SK-N-SH (cell line): ENCODE data around the gene TRIM71. TPM values are rescaled to one million over a fixed set of nuclear protein-coding genes. Genes with fewer than 3 reads are reported as not detected.

ENCODE experiments used
- CTCF ChIA-PET: fragments of 300-600, 350-600 bp; formaldehyde crosslinking; extraction: SDS; loops from one replicate; lab custom pipeline; 2021; lab: Yijun Ruan, JAX
- POLR2A ChIA-PET: fragments of 350-600 bp; sonication (Branson Sonifier 250); formaldehyde crosslinking; extraction: SDS; loops from one replicate; lab custom pipeline; 2020; ENCODE audit warnings: antibody characterized with exemption, inconsistent platforms; lab: Yijun Ruan, JAX
- DNase-seq: peaks from one replicate; pipeline ENCODE4 v3.0.0; 2012
- H2AFZ ChIP-seq: fragments of 200-600 bp; sonication (generic); 2 replicates; pipeline ENCODE4 v1.8.1; 2016; ENCODE audit warnings: antibody characterized with exemption, mild to moderate bottlenecking, low read depth
- H3F3A ChIP-seq: fragments of 200-600 bp; sonication (generic); replicated peaks from 2 replicates; pipeline ENCODE3; 2016; ENCODE audit warnings: antibody characterized with exemption, mild to moderate bottlenecking; ENCODE audit not compliant: insufficient read depth
- H3K27ac ChIP-seq, 2 experiments: fragments of 200-500 bp in 1 of 2; fragments of 200-600 bp in 1 of 2; sonication (Bioruptor generic) in 1 of 2; sonication (generic), shearing (Covaris generic) in 1 of 2; 2 replicates each; pipeline versions ENCODE4 v1.5.1 to v1.6.1; 2014 to 2016; ENCODE audit warnings: low read depth in 2 of 2, inconsistent platforms in 1 of 2, low read length in 1 of 2, mild to moderate bottlenecking in 1 of 2, mixed read lengths in 1 of 2
- H3K27me3 ChIP-seq: fragments of 200-600 bp; sonication (generic), shearing (Covaris generic); 2 replicates; pipeline ENCODE4 v1.6.1; 2016; ENCODE audit warnings: mixed run types; ENCODE audit not compliant: insufficient read depth
- H3K36me3 ChIP-seq, 2 experiments: fragments of 200-500 bp in 1 of 2; fragments of 200-600 bp in 1 of 2; sonication (Bioruptor generic) in 1 of 2; sonication (generic) in 1 of 2; replicated peaks in 1 of 2; 2 replicates each; pipeline versions ENCODE3 to v1.5.1; 2014 to 2016; ENCODE audit warnings: low read length in 1 of 2, mild to moderate bottlenecking in 1 of 2; ENCODE audit not compliant: insufficient read depth in 2 of 2, control insufficient read depth in 1 of 2
- H3K4me1 ChIP-seq, 2 experiments: fragments of 200-500 bp in 1 of 2; fragments of 200-600 bp in 1 of 2; sonication (Bioruptor generic) in 1 of 2; sonication (generic), shearing (Covaris generic) in 1 of 2; 2 replicates each; pipeline versions ENCODE4 v1.5.1 to v1.6.1; 2014 to 2016; ENCODE audit warnings: low read depth in 1 of 2, low read length in 1 of 2, mixed run types in 1 of 2; ENCODE audit not compliant: insufficient read depth in 2 of 2, control insufficient read depth in 1 of 2
- H3K4me2 ChIP-seq: fragments of 200-600 bp; sonication (generic), shearing (Covaris generic); 2 replicates; pipeline ENCODE4 v1.6.1; 2017; ENCODE audit warnings: mixed run types
- H3K4me3 ChIP-seq, 2 experiments: fragments of 200-500 bp in 1 of 2; fragments of 200-600 bp in 1 of 2; sonication (Bioruptor generic) in 1 of 2; sonication (generic), shearing (Covaris generic) in 1 of 2; 2 replicates each; pipeline versions ENCODE4 v1.5.1 to v1.8.1; 2014 to 2016; ENCODE audit warnings: low read depth in 2 of 2, inconsistent platforms in 1 of 2, low read length in 1 of 2, mild to moderate bottlenecking in 1 of 2, mixed read lengths in 1 of 2, moderate library complexity in 1 of 2
- H3K79me2 ChIP-seq: fragments of 200-600 bp; sonication (generic); 2 replicates; pipeline ENCODE4 v1.8.1; 2017; ENCODE audit warnings: mild to moderate bottlenecking; ENCODE audit not compliant: insufficient read depth
- H3K9ac ChIP-seq: fragments of 200-600 bp; sonication (generic); 2 replicates; pipeline ENCODE4 v1.6.1; 2017; ENCODE audit warnings: mixed run types
- H3K9me2 ChIP-seq: fragments of 200-600 bp; sonication (generic); 2 replicates; pipeline ENCODE4 v1.6.1; 2017; ENCODE audit warnings: mixed run types
- H3K9me3 ChIP-seq: fragments of 200-600 bp; sonication (generic); 2 replicates; pipeline ENCODE4 v1.6.1; 2017; ENCODE audit warnings: mixed run types, mild to moderate bottlenecking, moderate library complexity
- H4K20me1 ChIP-seq: fragments of 200-600 bp; sonication (generic); 2 replicates; pipeline ENCODE4 v1.6.1; 2017; ENCODE audit warnings: mild to moderate bottlenecking, mixed run types; ENCODE audit not compliant: insufficient read depth
- CHD2 ChIP-seq: fragments of 150-350 bp; IDR thresholded peaks from 2 replicates; pipeline ENCODE4 v1.6.1; 2018; ENCODE audit warnings: low read length; ENCODE audit not compliant: partially characterized antibody
- CTCF ChIP-seq: fragments of 200-600 bp; sonication (generic); IDR thresholded peaks from 2 replicates; pipeline ENCODE4 v1.6.1; 2017; ENCODE audit warnings: antibody characterized with exemption, mild to moderate bottlenecking, moderate library complexity
- EZH2phosphoT487 ChIP-seq: fragments of 200-600 bp; sonication (generic); IDR thresholded peaks from 2 replicates; pipeline ENCODE4 v1.6.1; 2017; ENCODE audit warnings: low read depth, mixed run types, mild to moderate bottlenecking, antibody characterized with exemption, moderate library complexity, borderline replicate concordance
- FOXJ3 ChIP-seq: sonication (generic); formaldehyde crosslinking; IDR thresholded peaks from 2 replicates; pipeline ENCODE4 v1.5.1; 2020; ENCODE audit warnings: mild to moderate bottlenecking, missing genetic modification reagents
- FOXM1 ChIP-seq: IDR thresholded peaks from 2 replicates; pipeline ENCODE4 v1.4.0; 2012; ENCODE audit warnings: low read depth, mild to moderate bottlenecking
- GABPA ChIP-seq: IDR thresholded peaks from 2 replicates; pipeline ENCODE4 v1.4.0; 2012; ENCODE audit warnings: low read depth, mild to moderate bottlenecking
- IRF3 ChIP-seq: fragments of 150-350 bp; IDR thresholded peaks from 2 replicates; pipeline ENCODE4 v1.6.1; 2016; ENCODE audit warnings: mild to moderate bottlenecking, low read depth, low read length
- JUND ChIP-seq: IDR thresholded peaks from 2 replicates; pipeline ENCODE4 v1.4.0; 2012
- NFIC ChIP-seq: IDR thresholded peaks from 2 replicates; pipeline ENCODE4 v1.4.0; 2012; ENCODE audit warnings: borderline replicate concordance
- NRF1 ChIP-seq: IDR thresholded peaks from 2 replicates; pipeline ENCODE4 v1.6.1; 2012; ENCODE audit warnings: low read depth, mild to moderate bottlenecking, low read length
- PBX3 ChIP-seq: IDR thresholded peaks from 2 replicates; pipeline ENCODE4; 2012
- RAD21 ChIP-seq: IDR thresholded peaks from 2 replicates; pipeline ENCODE4 v1.6.1; 2012; ENCODE audit warnings: mild to moderate bottlenecking, low read length
- RCOR1 ChIP-seq: fragments of 150-350 bp; IDR thresholded peaks from 2 replicates; pipeline ENCODE4 v1.6.1; 2017; ENCODE audit warnings: antibody characterized with exemption, low read length
- REST ChIP-seq: IDR thresholded peaks from 2 replicates; pipeline ENCODE4 v1.6.1; 2012; ENCODE audit warnings: mild to moderate bottlenecking, low read depth, low read length, moderate library complexity
- SMC3 ChIP-seq: IDR thresholded peaks from 2 replicates; pipeline ENCODE4 v1.6.1; 2012; ENCODE audit warnings: low read depth, low read length, improper control_type of control experiment
- TCF12 ChIP-seq: IDR thresholded peaks from 2 replicates; pipeline ENCODE4 v1.4.0; 2012
- USF2 ChIP-seq: fragments of 150-350 bp; IDR thresholded peaks from 2 replicates; pipeline ENCODE4 v1.6.1; 2017; ENCODE audit warnings: antibody characterized with exemption, low read length, low read depth, borderline replicate concordance
- YY1 ChIP-seq: IDR thresholded peaks from 2 replicates; pipeline ENCODE4 v1.4.0; 2012; ENCODE audit warnings: low read depth, mild to moderate bottlenecking
- WGBS: methylation state at CpG from one replicate; pipeline ENCODE4 v1.1.6; 2017; ENCODE audit warnings: low lambda C conversion rate; 5-methylcytosine and 5-hydroxymethylcytosine counted together
- polyA plus RNA-seq, 3 experiments: library from polyadenylated mRNA; depleted of rRNA; stranded (reverse); fragments of >200 nt; gene quantifications; 2 replicates each; pipeline ENCODE4 v1.2.3, GENCODE V29; 2012

Gene TRIM71
- polyA plus RNA-seq, 1 of the 3 experiments (the other 2 are of a cell fraction) = not detected

- 90% methylated on average over 16 of the region's 16 CpGs for WGBS
- Histone ChIP-seq H3K9me3 (no peaks in the 10 kb centered on the region), H3K79me2 (no peaks in the 10 kb centered on the region), H4K20me1 (no peaks in the 10 kb centered on the region), H3K9ac (no peak overlapping the region), H2AFZ (no peak overlapping the region), H3K9me2 (no peaks in the 10 kb centered on the region), H3K27me3 (no peaks in the 10 kb centered on the region), H3K4me2 (no peak overlapping the region), H3K27ac (no peak overlapping the region), H3K36me3 (no peaks in the 10 kb centered on the region), H3K4me3 (no peak overlapping the region), H3F3A (no peaks in the 10 kb centered on the region), H3K4me1 (no peaks in the 10 kb centered on the region)
- TF ChIP-seq FOXJ3 = no peak
- no peak for TF ChIP-seq YY1
- no peak for TF ChIP-seq IRF3
- TF ChIP-seq REST = no peak
- no peak for TF ChIP-seq SMC3
- no peak for TF ChIP-seq FOXM1
- no peak for TF ChIP-seq CTCF
- TF ChIP-seq NFIC = no peak
- no peak for TF ChIP-seq TCF12
- no peak for TF ChIP-seq JUND
- no peak for TF ChIP-seq PBX3
- TF ChIP-seq RCOR1 = no peak
- no peak for TF ChIP-seq EZH2phosphoT487
- no peak for TF ChIP-seq RAD21
- no peak for TF ChIP-seq USF2
- TF ChIP-seq GABPA = no peak
- TF ChIP-seq NRF1 = no peak
- no peak for TF ChIP-seq CHD2
- ChIA-PET POLR2A (interaction anchor here (0.5 kb wide), 1 partner anchor 170 kb away, joined by 6 read pairs; no protein-coding TSS in a partner anchor), CTCF (interaction anchor here (1.0 kb wide), 1 partner anchor 134 kb away, joined by 3 read pairs; no protein-coding TSS in a partner anchor)
- no peak for DNase-seq
These were observed 122.9 kb downstream of the TRIM71 start for GRCh38 chr3:32940726-32941125.
